CD4-positive, alpha-beta T cell treated with Interleukin-15 for 4 hours (primary cell): ENCODE results near the gene EYS.
"Not testable (repeated sequence)": the region's sequence is repeated elsewhere in the genome, so short reads cannot be mapped to it uniquely, and the experiment has no call there.

Experiments
- DNase-seq: peaks from one replicate; pipeline ENCODE4 v3.0.0-alpha.2; 2020; ENCODE audit warnings: low spot score

Gene EYS

DNA sequence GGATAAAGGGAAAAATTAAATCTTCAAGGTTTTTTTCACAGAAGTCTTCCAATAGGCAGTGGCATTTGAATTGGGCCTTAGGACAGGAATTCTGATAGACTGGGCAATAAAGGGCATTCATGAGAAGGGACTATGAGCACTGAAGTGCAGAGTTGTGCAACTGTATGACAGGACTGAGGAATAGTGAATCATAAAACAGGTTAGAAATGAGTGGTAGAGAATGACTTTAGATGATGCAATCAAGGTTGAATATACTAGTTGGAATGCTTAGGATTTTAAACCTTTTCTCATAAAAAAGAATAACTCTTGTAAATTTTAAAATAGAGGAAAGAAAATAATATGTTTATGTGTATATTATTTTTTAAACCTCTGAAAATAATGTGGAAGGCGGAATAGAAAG lies 1126.7 kb downstream of the EYS start:
- no peak for DNase-seq

DNA sequence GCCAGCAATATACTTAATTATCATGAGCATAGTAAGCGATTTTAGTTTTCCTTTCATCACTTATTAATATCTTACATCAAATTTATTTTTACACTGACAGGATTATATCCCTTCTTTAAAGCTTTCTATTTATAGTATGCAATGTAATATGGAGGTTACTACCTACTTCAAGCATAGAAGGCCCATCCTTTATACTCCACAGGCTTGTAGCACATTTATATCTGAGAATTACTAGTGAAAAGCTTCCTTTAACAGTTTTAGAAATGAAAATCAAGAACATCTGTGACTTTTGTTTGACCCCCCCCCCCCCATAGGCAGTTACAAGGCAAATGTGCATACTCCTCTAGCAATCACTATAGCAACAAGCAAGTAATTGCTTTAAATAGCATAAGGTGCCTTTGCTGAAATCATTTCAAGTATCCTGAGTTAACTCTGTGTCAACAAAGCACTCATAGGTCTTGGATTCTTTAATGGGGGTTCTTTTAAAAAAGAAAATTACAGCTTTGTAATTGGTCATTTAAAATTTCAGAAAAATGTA lies 1153.7 kb downstream of the EYS start:
- DNase-seq, result no peak

- DNase-seq, result no peak
Measured at GRCh38 chr6:64547594-64548268, 1159.3 kb downstream of the EYS start.

- no peak for DNase-seq
Measured at GRCh38 chr6:64539917-64540316, 1167.1 kb downstream of the EYS start.

DNA sequence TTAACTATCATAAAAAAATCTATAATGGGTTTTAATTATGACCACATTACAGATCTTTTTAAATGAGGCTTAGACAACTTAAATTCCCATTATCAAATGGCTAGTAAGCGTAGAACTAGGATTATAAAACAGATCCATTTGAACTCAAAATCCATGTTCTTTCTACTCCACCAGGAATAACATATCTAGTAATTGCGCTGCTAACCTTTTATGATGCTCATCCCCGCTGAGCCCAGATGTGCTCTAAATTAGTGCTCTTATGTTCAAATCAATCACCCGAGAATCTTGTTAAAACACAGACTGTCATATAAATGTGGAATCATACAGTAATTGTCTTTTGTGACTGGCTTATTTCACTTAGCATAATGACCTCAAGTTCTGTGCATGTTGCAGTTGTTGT lies 1168.3 kb downstream of the EYS start:
- DNase-seq, result no peak

- no peak for DNase-seq
Measured at GRCh38 chr6:64527899-64528298, 1179.1 kb downstream of the EYS start.

GRCh38 chr6:64522859-64523258 lies 1184.2 kb downstream of the EYS start:
- DNase-seq, result no peak

DNA sequence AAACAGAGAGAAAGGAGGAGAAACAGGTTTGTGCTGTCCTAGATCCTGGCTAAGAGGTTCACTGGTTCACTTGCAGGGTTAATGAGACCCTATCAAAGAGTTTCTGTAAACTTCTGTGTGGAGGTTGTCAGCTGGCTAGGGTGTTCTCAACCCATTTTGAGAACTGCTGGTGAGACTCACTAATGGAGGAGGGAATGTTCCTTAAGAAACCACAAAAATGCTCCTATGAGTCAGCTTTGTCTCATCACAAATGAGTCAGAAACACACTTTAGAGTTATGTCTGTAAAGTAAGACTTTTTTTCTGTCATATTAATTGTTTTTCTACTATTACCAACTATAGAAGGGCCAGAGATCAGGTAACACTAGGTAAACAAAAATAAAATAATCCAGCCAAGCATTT lies 1187.0 kb downstream of the EYS start:
- no peak for DNase-seq

- DNase-seq, result no peak
Measured at GRCh38 chr6:64516393-64516792, 1190.6 kb downstream of the EYS start.

- no peak for DNase-seq
Measured at GRCh38 chr6:64507661-64508060, 1199.4 kb downstream of the EYS start.

DNA sequence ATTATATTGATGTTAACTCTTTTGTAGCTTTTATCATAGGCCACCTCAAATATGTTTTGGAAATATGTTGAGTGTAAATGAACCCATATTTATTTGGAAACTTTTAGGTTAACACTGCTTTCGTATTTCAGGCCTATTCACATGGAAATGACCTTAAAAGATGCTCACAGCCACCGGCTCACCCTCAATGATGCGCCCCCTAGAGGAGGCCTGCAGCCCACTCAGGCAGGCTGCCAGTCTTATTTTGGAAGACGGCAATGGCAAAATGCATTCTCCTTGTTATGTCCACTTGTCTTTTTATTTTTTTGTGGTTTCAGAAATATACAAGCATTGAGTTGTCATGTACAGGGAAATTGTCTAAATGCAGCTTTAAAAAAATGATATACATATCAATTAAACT lies 1201.7 kb downstream of the EYS start:
- DNase-seq, result no peak

GRCh38 chr6:64504503-64504902 lies 1202.5 kb downstream of the EYS start:
- no peak for DNase-seq

- DNase-seq, result no peak
Measured at GRCh38 chr6:64502801-64503200, 1204.2 kb downstream of the EYS start.

GRCh38 chr6:64497634-64498033 lies 1209.4 kb downstream of the EYS start:
- no peak for DNase-seq

DNA sequence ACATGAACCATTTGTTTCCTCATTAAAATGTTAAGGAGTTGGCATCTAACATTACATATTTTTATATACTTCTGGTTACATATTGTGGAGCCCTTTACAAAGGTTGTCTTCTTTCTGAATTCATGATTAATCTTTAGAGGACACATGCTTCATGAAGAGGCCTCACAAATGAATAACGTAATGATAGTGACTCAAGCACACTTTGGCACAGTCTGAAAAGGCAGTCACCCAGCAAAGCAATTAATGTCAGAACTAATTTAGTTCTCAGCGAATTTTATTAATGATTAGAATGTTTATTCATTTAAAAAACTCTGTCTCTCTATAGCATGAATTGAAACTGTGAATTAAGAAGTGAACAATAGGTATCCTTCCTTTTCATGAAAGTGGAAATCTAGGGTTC lies 1217.3 kb downstream of the EYS start:
- DNase-seq, result no peak

DNA sequence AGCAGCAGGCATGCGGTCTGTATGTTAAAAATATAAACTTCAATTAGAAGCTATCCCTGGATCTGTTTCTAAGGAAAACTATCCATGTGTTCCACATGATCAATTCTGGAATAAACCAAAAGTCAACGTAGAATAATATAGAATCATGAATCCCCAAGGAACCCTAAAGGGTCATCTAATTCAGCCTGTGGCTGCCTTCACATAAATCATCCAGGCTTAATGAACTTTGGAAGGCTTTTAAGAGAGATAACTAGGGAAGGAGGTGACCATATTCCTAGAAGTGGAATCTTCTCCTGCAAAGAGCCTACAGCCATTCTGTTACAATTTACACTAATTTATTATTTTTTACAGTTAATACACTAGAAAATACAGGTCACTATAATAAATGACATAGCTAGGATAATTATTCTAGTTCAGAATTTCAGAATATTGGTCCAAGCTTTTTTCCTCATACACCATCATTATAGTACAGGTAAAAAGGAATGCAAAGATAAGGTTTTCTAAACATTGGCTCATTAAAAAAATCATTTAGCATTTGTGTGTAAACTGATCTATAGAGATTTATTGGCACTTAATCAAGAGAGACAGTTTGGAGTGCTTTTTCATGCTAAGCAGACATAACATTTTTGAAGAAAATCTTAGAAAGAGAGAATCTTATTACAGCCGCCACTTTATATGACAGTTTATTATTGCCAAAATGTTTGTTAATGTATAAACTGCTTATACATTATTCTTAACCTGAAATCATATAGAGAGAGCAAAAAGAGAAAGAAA lies 1220.3 kb downstream of the EYS start:
- no peak for DNase-seq

- no peak for DNase-seq
Measured at GRCh38 chr6:64483956-64484499, 1223.0 kb downstream of the EYS start.

- no peak for DNase-seq
Measured at GRCh38 chr6:64482631-64483030, 1224.4 kb downstream of the EYS start.

GRCh38 chr6:64479134-64479533 lies 1227.9 kb downstream of the EYS start:
- DNase-seq, result no peak

- DNase-seq, result no peak
Measured at GRCh38 chr6:64477391-64477790, 1229.6 kb downstream of the EYS start.

DNA sequence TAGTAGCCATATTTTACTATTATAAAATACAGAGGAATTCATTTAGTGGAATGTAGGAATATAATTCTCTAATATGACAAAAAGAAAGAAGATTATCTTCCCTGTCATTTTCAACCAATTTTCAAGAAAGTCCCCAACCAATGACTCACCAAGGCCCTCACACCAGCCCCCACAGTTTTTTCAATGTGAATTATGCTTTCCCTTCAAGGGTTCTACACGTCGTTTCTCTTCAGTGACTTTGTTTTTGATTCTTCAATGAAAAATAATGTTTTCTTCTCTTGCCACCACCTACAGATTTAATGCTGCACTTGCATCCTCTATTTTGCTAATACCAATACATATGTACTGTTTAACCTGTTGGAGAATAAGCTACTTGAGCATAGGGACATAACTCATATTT lies 1230.1 kb downstream of the EYS start:
- no peak for DNase-seq

DNA sequence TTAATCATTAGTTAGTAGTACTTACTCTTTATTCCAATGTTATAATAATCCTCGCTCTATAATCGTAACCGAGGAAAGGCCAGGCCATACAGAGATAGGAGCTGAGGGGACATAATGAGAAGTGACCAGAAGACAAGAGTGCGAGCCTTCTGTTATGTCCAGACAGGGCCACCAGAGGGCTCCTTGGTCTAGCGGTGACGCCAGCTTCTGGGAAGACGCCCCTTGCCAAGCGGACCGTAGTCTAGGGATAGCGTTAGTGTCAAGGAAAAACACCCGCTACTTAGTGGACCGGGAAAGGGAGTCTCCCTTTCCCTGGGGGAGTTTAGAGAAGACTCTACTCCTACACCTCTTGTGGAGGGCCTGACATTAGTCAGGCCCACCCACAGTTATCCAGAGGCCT lies 1237.6 kb downstream of the EYS start:
- DNase-seq, result not testable (repeated sequence)

DNA sequence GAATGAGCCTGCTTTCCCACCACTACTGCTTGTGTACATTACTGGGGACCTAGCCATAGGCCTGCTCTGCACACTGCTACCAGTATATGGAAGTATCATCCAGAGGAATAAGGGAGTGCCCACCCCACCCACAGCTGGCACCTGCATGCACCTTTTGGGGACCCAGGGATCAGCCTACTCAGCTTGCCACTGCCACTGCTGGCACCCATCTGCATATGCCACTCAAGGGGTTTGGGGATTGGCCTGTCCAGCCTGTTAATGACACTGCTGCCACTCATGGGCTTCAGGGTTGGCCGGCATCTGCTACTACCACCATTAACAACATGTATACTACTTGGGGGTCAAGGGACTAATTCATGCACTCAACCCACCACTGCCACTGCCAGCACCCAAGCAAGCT lies 1239.4 kb downstream of the EYS start:
- DNase-seq, result no peak
